Naive thymus-derived CD4-positive, alpha-beta T cell (primary cell): ENCODE data around the gene CNTN1. TPM values are rescaled to one million over a fixed set of nuclear protein-coding genes. Genes with fewer than 3 reads are reported as not detected.

Experiments
- ATAC-seq: fragments of 150-1000 bp; cut with Tn5 transposase; 2 replicates; pipeline ENCODE4 v1.10.0; 2021; ENCODE audit warnings: mild to moderate bottlenecking, moderate library complexity
- CTCF ChIA-PET: fragments of 350-600 bp; sonication (Branson Sonifier 250); formaldehyde crosslinking; loops from one replicate; lab custom pipeline; 2021; ENCODE audit warnings: antibody characterized with exemption; lab: Charles Lee
- POLR2A ChIA-PET: fragments of 350-600 bp; sonication (Branson Sonifier 250); formaldehyde crosslinking; loops from one replicate; lab custom pipeline; 2021; ENCODE audit warnings: antibody characterized with exemption, inconsistent platforms; lab: Charles Lee
- DNase-seq, 9 donors: peaks; one replicate each; pipeline versions ENCODE4 v3.0.0 to v3.0.0-alpha.2; 2020 to 2022; ENCODE audit warnings: mixed read lengths in 1 of 9
- H3K27ac ChIP-seq: one replicate; pipeline ENCODE4 v1.7.0; 2013; ENCODE audit warnings: mild to moderate bottlenecking, low read depth, low read length, moderate library complexity
- H3K27me3 ChIP-seq, 2 donors: one replicate each; pipeline ENCODE4 v1.7.0; 2013; ENCODE audit warnings: low read length in 2 of 2, mild to moderate bottlenecking in 2 of 2, moderate library complexity in 2 of 2; ENCODE audit not compliant: control insufficient read depth in 2 of 2, insufficient read depth in 2 of 2
- H3K36me3 ChIP-seq, 3 experiments: 1 replicate in 2 of 3; 2 replicates in 1 of 3; pipeline ENCODE4 v1.7.0; 2013; ENCODE audit warnings: low read length in 3 of 3, mild to moderate bottlenecking in 3 of 3, moderate library complexity in 1 of 3; ENCODE audit not compliant: insufficient read depth in 3 of 3, control insufficient read depth in 2 of 3
- H3K4me1 ChIP-seq, 2 donors: one replicate each; pipeline ENCODE4 v1.7.0; 2013; ENCODE audit warnings: low read length in 2 of 2, mild to moderate bottlenecking in 2 of 2, moderate library complexity in 1 of 2; ENCODE audit not compliant: control insufficient read depth in 2 of 2, insufficient read depth in 2 of 2
- H3K4me3 ChIP-seq: 2 replicates; pipeline ENCODE4 v1.7.0; 2013; ENCODE audit warnings: mild to moderate bottlenecking, low read length
- H3K9me3 ChIP-seq, 3 experiments: 1 replicate in 2 of 3; 2 replicates in 1 of 3; pipeline ENCODE4 v1.7.0; 2013; ENCODE audit warnings: low read length in 3 of 3; ENCODE audit not compliant: control insufficient read depth in 2 of 3
- H3K27ac Mint-ChIP-seq, 9 donors: one replicate each; pipeline ENCODE4 v1.8.0; 2020 to 2022; ENCODE audit warnings: mixed read lengths in 9 of 9, mild to moderate bottlenecking in 8 of 9, moderate library complexity in 5 of 9, inconsistent platforms in 2 of 9
- H3K27me3 Mint-ChIP-seq, 5 donors: one replicate each; pipeline ENCODE4 v1.8.0; 2021 to 2022; ENCODE audit warnings: mixed read lengths in 5 of 5, mild to moderate bottlenecking in 1 of 5
- H3K36me3 Mint-ChIP-seq, 5 donors: one replicate each; pipeline ENCODE4 v1.8.0; 2020 to 2022; ENCODE audit warnings: mixed read lengths in 5 of 5, mild to moderate bottlenecking in 3 of 5, inconsistent platforms in 1 of 5
- H3K4me1 Mint-ChIP-seq, 7 donors: one replicate each; pipeline ENCODE4 v1.8.0; 2020 to 2022; ENCODE audit warnings: mixed read lengths in 7 of 7, mild to moderate bottlenecking in 3 of 7, inconsistent platforms in 1 of 7
- H3K4me3 Mint-ChIP-seq, 10 donors: one replicate each; pipeline ENCODE4 v1.8.0; 2020 to 2022; ENCODE audit warnings: mild to moderate bottlenecking in 10 of 10, mixed read lengths in 10 of 10, moderate library complexity in 6 of 10, inconsistent platforms in 2 of 10
- H3K9me3 Mint-ChIP-seq, 11 donors: one replicate each; pipeline ENCODE4 v1.8.0; 2020 to 2022; ENCODE audit warnings: mixed read lengths in 11 of 11, mild to moderate bottlenecking in 4 of 11, inconsistent platforms in 1 of 11, moderate library complexity in 1 of 11
- intact Hi-C, 2 donors: fragments of 100-400 bp; cut with micrococcal nuclease; formaldehyde crosslinking; loops; one replicate each; pipeline ENCODE4 v1.15.1; 2023
- polyA plus RNA-seq, 2 donors: library from polyadenylated mRNA; unstranded; fragments of 300-500 nt; fragmentation: Illumina TruSeq; gene quantifications; one replicate each; pipeline ENCODE4 v1.2.3, GENCODE V29; 2021
- total RNA-seq, 6 experiments: library from RNA in 5 of 6; stranded (reverse) in 5 of 6; gene quantifications; 1 replicate in 5 of 6; 2 replicates in 1 of 6; pipeline ENCODE4 v1.2.3 and lab custom pipeline; 2021 to 2026

Gene CNTN1
- total and polyA plus RNA-seq, 7 experiments from 2014 or later, result not detected

- no peaks in the 10 kb centered on the region for H3K27me3 Mint-ChIP-seq
- H3K9me3 Mint-ChIP-seq, result peaks cover 0 to 14% (median 4%) of the 10 kb centered on the region in 11 donors
- Histone ChIP-seq H3K4me3 (no peak overlapping the region), H3K36me3 (no peaks in the 10 kb centered on the region), H3K27ac (no peak overlapping the region), H3K4me1 (no peaks in the 10 kb centered on the region), H3K9me3 (no peaks in the 10 kb centered on the region), H3K27me3 (no peaks in the 10 kb centered on the region)
- ATAC-seq (no peak), DNase-seq (no peak)
- no peak overlapping the region for H3K4me3 Mint-ChIP-seq
- CTCF ChIA-PET, result no interaction called here
- intact Hi-C loops, result no loop called here
- H3K36me3 Mint-ChIP-seq, result no peaks in the 10 kb centered on the region
- H3K27ac Mint-ChIP-seq, result no peak overlapping the region
- POLR2A ChIA-PET, result no interaction called here
- H3K4me1 Mint-ChIP-seq, result no peaks in the 10 kb centered on the region
Observed at GRCh38 chr12:40760821-40761220, 68.6 kb downstream of the CNTN1 start.

- Mint-ChIP-seq H3K4me1 (no peaks in the 10 kb centered on the region), H3K36me3 (no peaks in the 10 kb centered on the region), H3K4me3 (no peak overlapping the region), H3K27me3 (no peaks in the 10 kb centered on the region), H3K27ac (no peak overlapping the region), H3K9me3 (peaks cover 0 to 10% (median 4%) of the 10 kb centered on the region in 11 donors)
- no peaks in the 10 kb centered on the region for H3K4me1 ChIP-seq
- intact Hi-C loops, result no loop called here
- no peak overlapping the region for H3K27ac ChIP-seq
- POLR2A ChIA-PET, result no interaction called here
- no peak overlapping the region for H3K4me3 ChIP-seq
- H3K27me3 ChIP-seq, result no peaks in the 10 kb centered on the region
- H3K36me3 ChIP-seq, result no peaks in the 10 kb centered on the region
- no peaks in the 10 kb centered on the region for H3K9me3 ChIP-seq
- no peak for DNase-seq
- CTCF ChIA-PET, result interaction anchor here (0.6 kb wide), 1 partner anchor 925 kb away, joined by 3 read pairs; no protein-coding TSS in a partner anchor
- ATAC-seq, result no peak
Observed at GRCh38 chr12:40762072-40762471, 69.8 kb downstream of the CNTN1 start.

- Histone ChIP-seq H3K36me3 (no peaks in the 10 kb centered on the region), H3K4me3 (no peak overlapping the region), H3K27ac (no peak overlapping the region), H3K9me3 (no peaks in the 10 kb centered on the region), H3K27me3 (no peaks in the 10 kb centered on the region), H3K4me1 (no peaks in the 10 kb centered on the region)
- no peaks in the 10 kb centered on the region for H3K27me3 Mint-ChIP-seq
- no peak overlapping the region for H3K4me3 Mint-ChIP-seq
- H3K27ac Mint-ChIP-seq, result no peak overlapping the region
- no peaks in the 10 kb centered on the region for H3K4me1 Mint-ChIP-seq
- no peaks in the 10 kb centered on the region for H3K36me3 Mint-ChIP-seq
- CTCF ChIA-PET, result no interaction called here
- intact Hi-C loops, result no loop called here
- POLR2A ChIA-PET, result no interaction called here
- H3K9me3 Mint-ChIP-seq, result peaks cover 0 to 8% (median 1%) of the 10 kb centered on the region in 11 donors
- no peak for ATAC-seq
- DNase-seq, result no peak
Observed at GRCh38 chr12:40768125-40768864, 76.1 kb downstream of the CNTN1 start.

- POLR2A ChIA-PET, result no interaction called here
- no peak for DNase-seq
Observed at GRCh38 chr12:40769846-40770245, 77.6 kb downstream of the CNTN1 start.

GRCh38 chr12:40770781-40771180 is 78.5 kb downstream of the CNTN1 start:
- Mint-ChIP-seq H3K4me3 (no peak overlapping the region), H3K27me3 (no peaks in the 10 kb centered on the region), H3K4me1 (no peaks in the 10 kb centered on the region), H3K9me3 (peaks cover 0 to 11% (median 0%) of the 10 kb centered on the region in 11 donors), H3K36me3 (no peaks in the 10 kb centered on the region), H3K27ac (no peak overlapping the region)
- Histone ChIP-seq H3K27me3 (no peaks in the 10 kb centered on the region), H3K9me3 (no peaks in the 10 kb centered on the region), H3K36me3 (no peaks in the 10 kb centered on the region), H3K4me3 (no peak overlapping the region), H3K27ac (no peak overlapping the region), H3K4me1 (no peaks in the 10 kb centered on the region)
- ATAC-seq (no peak), DNase-seq (no peak)
- ChIA-PET CTCF (interaction anchor here (0.6 kb wide), 1 partner anchor 915 kb away, joined by 3 read pairs; no protein-coding TSS in a partner anchor), POLR2A (no interaction called here)
- intact Hi-C loops, result no loop called here

More at GRCh38 chr12:40769846-40770245, 77.6 kb downstream of the CNTN1 start:
- no peak overlapping the region for H3K27ac ChIP-seq
- no peak for ATAC-seq
- CTCF ChIA-PET, result no interaction called here
- no peaks in the 10 kb centered on the region for H3K9me3 ChIP-seq
- H3K27me3 ChIP-seq, result no peaks in the 10 kb centered on the region
- no peak overlapping the region for H3K4me3 Mint-ChIP-seq
- intact Hi-C loops, result no loop called here
- H3K9me3 Mint-ChIP-seq, result peaks cover 0 to 7% (median 0%) of the 10 kb centered on the region in 11 donors
- no peaks in the 10 kb centered on the region for H3K4me1 ChIP-seq
- no peaks in the 10 kb centered on the region for H3K36me3 Mint-ChIP-seq
- no peaks in the 10 kb centered on the region for H3K4me1 Mint-ChIP-seq
- no peaks in the 10 kb centered on the region for H3K36me3 ChIP-seq
- H3K27ac Mint-ChIP-seq, result no peak overlapping the region
- no peak overlapping the region for H3K4me3 ChIP-seq
- H3K27me3 Mint-ChIP-seq, result no peaks in the 10 kb centered on the region

- Mint-ChIP-seq H3K27ac (no peak overlapping the region), H3K36me3 (no peaks in the 10 kb centered on the region), H3K9me3 (peaks cover 0 to 11% (median 0%) of the 10 kb centered on the region in 11 donors), H3K27me3 (no peaks in the 10 kb centered on the region), H3K4me1 (no peaks in the 10 kb centered on the region), H3K4me3 (no peak overlapping the region)
- Histone ChIP-seq H3K36me3 (no peaks in the 10 kb centered on the region), H3K4me3 (no peak overlapping the region), H3K9me3 (no peaks in the 10 kb centered on the region), H3K27ac (no peak overlapping the region), H3K27me3 (no peaks in the 10 kb centered on the region), H3K4me1 (no peaks in the 10 kb centered on the region)
- ChIA-PET POLR2A (no interaction called here), CTCF (no interaction called here)
- DNase-seq, result no peak
- ATAC-seq, result no peak
- intact Hi-C loops, result no loop called here
Observed at GRCh38 chr12:40775661-40776060, 83.4 kb downstream of the CNTN1 start.

GRCh38 chr12:40784102-40784501 is 91.9 kb downstream of the CNTN1 start:
- intact Hi-C loops, result no loop called here
- H3K36me3 ChIP-seq, result no peaks in the 10 kb centered on the region
- no peaks in the 10 kb centered on the region for H3K27me3 Mint-ChIP-seq

More at GRCh38 chr12:40784102-40784501, 91.9 kb downstream of the CNTN1 start:
- CTCF ChIA-PET, result no interaction called here
- Mint-ChIP-seq H3K36me3 (no peaks in the 10 kb centered on the region), H3K27ac (no peak overlapping the region), H3K9me3 (peaks cover 0 to 6% (median 0%) of the 10 kb centered on the region in 11 donors), H3K4me3 (no peak overlapping the region), H3K4me1 (peaks cover 0 to 2% (median 0%) of the 10 kb centered on the region in 7 donors)
- DNase-seq (no peak), ATAC-seq (no peak)
- POLR2A ChIA-PET, result no interaction called here
- Histone ChIP-seq H3K4me1 (no peaks in the 10 kb centered on the region), H3K27me3 (no peaks in the 10 kb centered on the region), H3K27ac (no peak overlapping the region), H3K9me3 (no peaks in the 10 kb centered on the region), H3K4me3 (no peak overlapping the region)
